HuH-7.5 (cell line): ENCODE results near the gene RXRB.
"Not testable (repeated sequence)": the region's sequence is repeated elsewhere in the genome, so short reads cannot be mapped to it uniquely, and the experiment has no call there.

Experiments
- DNase-seq: peaks from one replicate; pipeline ENCODE4 v3.0.0; 2011; ENCODE audit warnings: low spot score

The RXRB gene

DNA sequence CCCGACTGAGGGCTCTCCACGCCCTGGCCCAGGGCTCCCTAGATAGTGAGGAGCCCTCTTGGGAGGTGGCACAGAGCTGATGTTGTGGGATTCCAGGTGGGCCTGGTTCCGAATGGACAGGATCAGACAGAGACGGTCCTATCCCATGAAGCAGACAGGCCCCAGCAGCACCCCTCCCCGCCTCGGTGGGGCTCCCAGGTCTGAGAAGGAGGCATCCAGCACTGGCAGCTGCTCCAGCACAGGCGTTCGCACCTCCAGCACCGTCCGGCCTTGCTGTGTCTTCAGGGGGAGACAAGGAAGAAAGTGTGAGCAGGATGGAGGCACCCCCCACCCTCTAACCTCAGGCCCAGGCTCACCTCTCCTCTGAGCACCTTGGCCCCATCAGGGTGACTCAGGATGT lies 36.9 kb downstream of the RXRB start:
- no peak for DNase-seq

DNA sequence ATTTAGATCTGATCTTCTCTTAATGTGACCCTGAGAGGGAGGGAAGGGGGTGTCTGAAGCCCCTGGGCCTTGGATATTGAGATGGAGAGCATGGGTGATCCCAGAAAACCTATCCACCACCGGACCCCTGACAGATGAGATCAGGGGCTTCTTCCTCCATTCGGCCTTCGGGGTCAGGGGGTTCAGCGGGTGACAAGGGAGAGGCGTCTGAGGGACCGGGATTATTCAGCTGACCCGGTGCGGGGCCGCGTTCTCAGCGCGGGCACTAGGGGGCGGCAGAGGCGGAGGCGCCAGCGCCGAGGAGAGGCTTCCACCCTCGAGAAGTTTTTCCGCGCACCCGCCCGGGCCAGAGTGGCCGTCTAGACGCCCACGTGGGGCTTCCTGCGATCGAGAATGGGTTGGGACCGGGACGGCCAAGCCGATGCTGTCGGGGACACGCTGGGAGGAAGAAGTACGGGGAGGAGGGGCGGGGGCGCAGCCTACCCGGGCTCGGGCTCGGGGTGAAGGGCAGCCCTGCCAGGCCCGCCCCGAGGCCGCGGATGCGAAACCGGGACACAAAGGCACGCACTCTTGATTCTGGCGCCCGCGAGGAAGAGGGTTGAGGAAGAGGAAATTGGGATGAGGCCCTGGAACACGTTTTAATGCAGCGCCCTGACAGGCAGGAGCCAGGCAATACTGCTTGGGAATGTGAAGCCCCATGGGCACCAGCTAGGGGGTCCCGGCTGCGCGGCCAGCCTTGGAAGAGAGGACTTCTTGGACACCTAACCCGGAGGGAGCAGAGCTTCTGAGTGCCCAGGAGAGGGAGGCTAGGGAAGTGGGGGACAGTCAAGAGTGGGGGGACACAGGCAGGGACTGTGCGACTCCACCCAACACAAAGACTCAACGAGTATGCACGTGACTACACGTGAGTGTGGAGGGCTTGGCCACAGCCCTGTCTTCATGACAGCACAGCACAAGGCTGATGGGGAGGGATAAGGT lies 38.8 kb downstream of the RXRB start:
- peak; percentile 79 for DNase-seq

DNA sequence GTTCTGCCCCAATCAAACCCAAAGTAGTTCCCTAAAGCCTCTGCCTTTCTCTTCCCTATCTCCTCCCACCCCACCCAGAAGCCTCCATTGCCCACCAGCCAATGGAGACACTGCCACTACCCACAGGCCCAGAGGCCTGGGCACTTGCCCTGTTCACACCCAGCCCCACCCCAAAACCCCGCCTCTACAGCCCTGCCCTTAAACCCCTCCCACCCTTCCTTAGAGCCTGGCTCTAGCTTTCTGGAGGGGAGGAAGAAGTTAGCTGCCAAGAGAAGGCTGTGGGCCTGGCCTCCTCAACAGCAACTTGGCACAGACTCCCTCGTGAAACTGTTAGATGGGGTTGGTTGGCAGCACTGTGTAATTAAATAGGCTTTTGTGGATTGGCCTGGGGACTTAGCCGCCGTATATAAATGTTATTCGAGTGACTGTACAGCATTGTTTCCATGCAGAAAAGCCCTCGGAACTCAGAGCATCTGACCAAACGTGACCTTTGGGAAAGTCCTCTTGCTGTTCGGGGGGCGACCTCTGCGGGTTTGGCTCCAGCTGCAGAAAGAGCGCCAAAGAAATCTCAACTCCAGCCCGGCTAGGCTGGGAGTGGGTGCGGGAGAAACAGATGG lies 39.6 kb downstream of the RXRB start:
- DNase-seq, result no peak

DNA sequence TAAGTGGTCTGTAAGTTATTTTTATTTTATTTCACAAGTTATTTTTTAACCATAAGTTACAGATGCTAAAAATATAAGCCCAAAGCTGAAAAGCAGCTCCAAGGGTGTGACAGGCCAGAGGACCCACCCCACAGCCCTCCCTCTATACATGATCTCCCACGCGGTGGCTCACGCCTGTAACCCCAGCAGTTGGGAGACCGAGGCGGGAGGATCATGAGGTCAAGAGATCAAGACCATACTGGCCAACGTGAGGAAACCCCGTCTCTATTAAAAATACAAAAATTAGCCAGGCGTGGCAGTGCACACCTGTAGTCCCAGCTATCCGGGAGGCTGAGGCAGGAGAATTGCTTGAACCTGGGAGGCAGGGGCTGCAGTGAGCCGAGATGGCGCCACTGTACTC lies 40.4 kb downstream of the RXRB start:
- no peak for DNase-seq

DNA sequence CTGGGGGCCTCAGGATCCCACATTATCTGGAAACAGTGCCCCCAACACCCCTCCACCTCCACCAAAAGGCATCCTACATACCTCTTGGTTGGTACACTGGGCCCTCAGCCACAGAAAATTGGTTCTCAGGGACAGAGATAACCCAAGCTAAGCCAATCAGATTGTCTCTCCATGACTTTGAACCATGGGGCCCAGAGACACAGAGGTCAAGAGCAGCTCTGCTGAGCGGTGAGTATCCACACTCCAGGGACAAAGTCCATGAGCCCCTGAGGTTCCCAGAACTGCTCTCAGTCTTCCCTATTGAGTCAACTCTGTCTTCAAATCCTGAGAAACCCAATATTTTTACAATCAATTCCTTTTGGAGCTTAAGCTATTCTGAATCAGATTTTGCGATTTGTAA lies 43.5 kb downstream of the RXRB start:
- DNase-seq, result no peak

DNA sequence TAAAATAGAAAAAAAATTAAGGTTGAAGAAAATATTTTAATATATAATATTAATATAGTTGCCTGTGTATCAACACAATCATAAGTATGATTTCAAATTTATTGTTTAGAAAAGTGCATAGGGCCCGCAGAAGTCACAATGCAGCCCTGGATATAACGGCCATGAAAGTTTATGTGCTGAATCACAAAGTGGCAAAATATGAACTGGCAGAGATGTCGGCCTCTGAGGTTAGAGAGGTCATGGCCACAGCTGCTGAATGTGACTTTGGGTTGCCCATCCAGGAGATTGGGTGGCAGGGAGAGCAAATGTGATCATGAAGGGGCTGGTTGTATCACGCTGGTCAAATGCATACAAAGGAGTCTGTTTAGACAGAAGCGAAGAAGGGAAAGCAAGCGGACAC lies 43.9 kb downstream of the RXRB start:
- DNase-seq, result no peak

DNA sequence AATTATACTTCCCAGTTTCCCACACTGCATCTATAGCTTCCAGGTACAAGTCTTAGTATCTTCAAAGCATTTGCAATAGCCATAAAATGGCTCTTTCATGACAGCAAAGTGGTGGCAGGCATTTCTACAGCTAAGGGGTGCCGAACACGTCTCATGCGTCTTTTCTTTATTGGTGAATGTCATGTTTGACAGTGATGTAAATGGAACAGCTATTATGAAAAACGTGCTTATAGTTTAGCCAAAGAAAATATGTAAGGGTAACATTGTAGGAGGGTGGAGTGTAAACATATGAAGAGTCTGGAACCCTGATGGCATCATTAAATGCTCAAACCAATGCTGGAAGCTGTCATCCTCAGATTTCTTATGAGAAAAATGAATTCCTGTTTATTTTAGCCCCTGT lies 46.1 kb downstream of the RXRB start:
- DNase-seq, result no peak

DNA sequence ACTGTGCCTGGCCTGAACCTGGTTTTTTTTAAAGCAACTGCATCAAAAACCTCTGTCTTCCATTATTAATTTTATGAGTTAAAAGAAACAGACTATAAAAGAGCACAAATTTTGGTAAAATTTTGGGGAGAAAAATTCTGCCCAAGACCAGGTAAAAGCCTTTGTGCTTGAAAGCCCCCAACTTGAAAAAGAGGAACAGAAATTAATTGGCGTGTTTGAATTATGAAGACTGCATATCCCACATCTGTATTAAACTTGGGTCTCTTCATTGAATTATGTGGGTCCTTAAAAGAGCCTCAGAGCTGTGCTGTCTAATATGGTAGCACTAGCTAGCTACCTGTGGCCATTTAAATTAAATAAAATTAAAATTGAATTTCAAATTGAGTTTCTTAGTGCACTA lies 49.4 kb downstream of the RXRB start:
- no peak for DNase-seq

DNA sequence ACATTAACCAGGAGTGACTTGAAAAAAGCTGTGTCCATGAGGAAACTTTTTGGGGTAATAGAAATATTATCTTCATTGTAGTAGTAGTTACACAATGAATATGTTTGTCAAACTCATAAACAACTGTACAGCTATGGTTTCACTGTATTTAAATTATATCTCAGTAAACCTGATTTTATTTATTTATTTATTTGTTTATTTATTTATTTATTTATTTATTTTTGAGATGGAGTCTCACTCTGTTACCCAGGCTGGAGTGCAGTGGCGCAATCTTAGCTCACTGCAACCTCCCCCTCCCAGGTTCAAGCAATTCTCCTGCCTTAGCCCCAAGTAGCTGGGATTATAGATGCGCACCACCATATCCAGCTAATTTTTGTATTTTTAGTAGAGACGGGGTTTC lies 49.9 kb downstream of the RXRB start:
- not testable (repeated sequence) for DNase-seq

DNA sequence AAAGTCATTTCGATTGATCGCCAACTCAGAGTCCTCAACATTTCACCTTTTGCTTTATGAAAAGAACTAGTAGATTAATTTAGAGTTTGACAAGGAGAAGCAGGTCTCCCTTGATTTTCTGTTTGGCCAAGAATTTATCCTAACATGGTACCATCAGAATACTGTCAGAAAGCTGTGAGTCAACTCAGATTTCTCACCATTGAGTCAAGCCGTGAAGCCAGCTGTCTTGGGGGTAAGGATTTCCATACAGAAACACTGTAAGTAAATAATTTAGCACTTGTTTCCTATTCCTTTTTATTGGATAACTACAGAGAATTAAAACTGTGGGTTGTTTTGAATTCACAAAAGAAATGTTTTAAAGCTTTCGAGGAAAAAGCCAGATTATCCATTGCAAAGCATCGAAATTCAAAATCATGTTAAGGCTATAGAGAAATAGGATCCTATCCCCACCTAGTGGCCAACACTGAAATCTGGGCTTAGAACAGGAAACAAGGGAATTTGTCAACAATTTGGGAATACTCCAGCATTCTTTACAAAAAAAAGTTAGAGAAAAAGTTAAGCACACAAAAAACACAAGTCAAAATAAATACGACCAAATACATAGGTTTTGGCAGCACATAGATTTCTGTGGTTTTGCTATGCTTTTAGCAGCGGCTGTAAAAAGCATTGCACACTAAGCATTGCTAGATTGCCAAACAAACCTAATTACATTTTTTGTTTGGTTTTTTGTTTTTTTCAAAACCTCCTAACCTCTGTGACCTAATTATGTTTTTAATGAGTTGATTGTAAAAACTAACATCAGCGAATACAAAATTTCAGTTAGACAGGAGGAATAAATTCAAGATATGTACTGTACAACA lies 52.4 kb downstream of the RXRB start:
- no peak for DNase-seq

DNA sequence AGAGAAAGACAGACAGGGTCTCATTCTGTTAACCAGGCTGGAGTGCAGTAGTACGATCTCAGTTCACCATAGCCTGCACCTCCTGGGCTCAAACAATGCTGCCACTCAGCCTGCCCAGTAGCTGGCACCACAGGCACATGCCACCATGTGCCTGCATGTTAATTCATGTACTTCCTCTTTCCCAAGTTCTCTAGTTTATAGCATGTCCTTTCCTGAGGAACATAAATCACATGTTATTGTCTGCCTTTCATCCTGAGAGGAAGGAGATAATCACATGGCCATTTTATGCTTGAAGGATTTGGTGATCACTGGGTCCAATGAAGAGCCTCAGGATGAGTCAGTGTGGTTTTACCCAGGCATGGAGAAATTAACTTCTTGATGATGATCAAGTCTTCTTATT lies 56.1 kb downstream of the RXRB start:
- DNase-seq, result no peak
